Glomerular endothelial cell (primary cell): ENCODE data around the gene SV2B. TPM values are rescaled to one million over a fixed set of nuclear protein-coding genes. Genes with fewer than 3 reads are reported as not detected.

Experiments used
- DNase-seq: peaks from one replicate; pipeline ENCODE4 v3.0.0-alpha.2; 2011; ENCODE audit warnings: low read depth, low spot score; ENCODE audit errors: extremely low read depth
- total RNA-seq: library from RNA; depleted of rRNA; stranded (reverse); fragments of >200 nt; gene quantifications from 2 replicates; pipeline ENCODE4 v1.2.3, GENCODE V29; 2015

SV2B gene
- total RNA-seq, 1 donor from 2014 or later: 28.6 TPM

DNA sequence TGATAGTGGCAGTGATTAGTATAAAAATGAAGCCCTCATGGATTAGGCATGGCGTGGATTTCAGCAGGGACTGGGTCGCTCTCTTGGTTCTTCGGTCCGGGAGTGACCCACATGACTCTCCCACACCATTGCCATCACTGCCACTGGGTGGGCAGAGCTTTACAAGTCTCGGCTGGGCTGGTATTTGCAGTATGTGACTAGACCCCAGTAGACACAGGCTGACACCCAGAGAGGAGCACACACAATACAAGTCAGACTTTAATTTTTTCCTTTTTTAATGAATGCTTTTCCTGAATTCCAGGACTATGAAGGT, 1.5 kb downstream of the SV2B start:
- DNase-seq: no peak

DNA sequence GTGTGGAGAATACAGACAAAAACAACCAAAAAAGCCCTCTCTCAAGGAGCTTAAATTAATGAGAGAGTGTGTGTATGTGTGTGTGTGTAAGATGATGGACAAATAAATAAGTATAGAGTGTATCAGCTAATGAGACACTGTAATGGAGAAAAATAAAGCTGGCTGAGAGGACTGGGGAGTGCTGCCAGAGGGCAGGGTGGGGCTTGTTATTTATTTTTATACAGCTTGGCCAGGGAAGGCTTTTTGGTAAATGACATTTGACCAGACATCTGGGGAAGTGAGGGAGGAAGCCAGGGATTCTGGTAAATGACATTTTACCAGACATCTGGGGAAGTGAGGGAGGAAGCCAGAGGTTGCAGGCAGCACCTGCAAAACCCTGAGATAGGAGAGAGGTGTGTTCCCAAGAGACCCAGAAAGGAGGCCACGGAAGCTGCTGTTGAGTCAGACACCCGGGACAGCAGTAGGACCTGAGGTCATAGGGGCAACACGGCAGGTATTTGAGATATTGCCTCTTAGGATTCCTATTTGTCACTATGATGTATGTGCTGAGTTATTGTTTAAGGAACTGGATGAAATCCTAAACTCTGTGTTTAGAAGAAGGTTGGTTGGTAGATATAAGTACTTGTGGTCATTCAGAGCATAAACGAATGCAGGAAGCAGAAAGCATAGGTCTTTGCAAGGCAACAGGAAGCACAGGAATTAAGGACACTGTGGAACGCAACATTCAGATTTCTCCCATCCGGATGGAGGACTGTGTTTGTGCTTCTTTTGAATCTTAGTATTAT, 2.7 kb downstream of the SV2B start:
- no peak for DNase-seq

DNA sequence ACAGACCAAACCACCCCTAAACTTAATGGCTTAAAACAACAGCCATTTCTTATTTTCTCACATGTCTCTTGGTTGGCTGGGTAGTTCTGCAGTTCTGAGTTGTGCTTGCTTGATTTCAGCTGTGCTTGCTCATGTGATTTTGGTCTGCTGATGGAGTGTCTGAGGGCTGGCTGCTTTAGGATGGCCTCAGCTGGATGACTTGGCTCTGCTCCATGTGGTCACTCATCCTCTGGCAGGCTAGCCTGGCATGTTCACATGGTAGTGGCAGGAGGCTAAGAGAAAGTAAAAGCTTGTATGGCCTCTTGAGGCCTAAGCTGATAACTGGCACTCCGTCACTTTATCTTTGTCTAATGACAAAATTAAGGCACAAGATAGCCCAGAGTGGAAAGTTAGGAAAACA, 4.1 kb downstream of the SV2B start:
- no peak for DNase-seq

DNA sequence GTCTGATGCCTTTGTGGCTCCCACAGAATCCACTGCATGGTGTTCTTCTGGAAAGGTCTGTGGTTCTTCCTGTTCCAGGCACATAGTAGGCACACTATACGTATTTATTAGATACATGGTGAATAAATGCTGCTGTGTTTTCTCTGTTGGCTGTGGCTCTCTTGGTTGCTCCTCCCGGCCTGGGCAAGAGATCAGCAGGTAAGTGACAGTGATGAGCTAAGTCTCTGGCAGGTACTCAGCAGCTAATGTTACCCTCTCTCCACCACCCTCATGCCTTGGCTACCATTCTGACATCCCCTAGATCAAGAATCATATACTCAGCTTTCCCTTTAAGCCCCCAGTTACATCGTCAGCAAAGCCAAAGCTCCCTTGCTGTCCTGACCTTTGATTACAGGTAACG, 8.4 kb downstream of the SV2B start:
- DNase-seq: no peak

DNA sequence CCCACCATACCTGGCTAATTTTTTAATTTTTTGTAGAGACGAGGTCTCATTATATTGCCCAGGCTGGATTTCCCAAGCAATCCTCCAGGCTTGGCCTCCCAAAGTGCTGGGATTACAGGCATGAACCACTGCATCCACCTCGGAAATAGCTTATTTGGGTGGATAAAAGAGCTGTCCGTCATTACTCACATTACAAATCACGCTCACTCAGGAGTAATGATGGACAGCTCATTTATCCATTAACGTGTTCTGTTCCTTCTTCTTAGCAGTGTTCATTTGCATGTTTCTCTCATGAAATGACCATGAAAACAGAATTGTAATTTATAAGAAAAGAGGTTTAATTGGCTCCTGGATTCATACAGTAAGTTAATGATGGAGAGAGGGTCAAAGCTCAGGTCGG, 9.8 kb downstream of the SV2B start:
- no peak for DNase-seq

DNA sequence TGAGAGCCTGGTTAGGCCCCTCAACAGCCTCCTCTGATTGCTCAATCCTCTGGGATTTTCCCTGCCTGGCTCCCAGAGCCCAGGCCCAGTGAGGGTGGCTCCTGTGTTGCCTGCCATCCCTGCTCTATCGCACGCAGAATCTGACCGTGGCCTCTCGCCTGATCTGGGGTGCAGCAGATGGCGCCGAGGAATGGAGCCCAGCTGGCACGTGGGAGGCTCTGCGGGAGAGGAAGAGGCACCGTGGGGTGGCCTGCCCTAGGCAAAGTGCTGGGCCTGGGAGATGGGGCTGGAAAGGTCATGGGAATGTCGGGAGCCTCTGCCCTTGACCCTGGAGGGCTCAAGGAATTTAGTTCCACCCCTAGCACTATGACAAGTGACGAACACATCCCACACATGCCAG, 10.3 kb downstream of the SV2B start:
- DNase-seq: no peak

DNA sequence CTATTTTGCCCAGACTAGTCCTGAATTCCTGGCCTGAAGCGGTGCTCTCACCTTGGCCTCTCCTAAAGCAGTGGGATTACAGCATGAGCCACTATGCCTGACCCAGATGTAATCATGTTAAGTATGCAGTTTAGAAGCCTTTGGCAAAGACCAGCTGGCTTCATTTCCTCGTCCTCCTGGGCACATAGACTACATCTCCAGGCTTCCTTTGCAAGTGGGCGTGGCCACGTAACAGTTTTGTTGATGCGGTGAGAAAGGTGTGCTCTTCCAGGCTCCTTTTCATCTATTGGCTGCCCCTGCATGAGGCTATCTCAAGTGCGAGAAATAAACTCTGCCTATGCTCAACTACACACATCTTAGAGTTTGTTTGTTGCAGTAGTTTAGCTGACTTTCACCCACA, 13.0 kb downstream of the SV2B start:
- DNase-seq: no peak

DNA sequence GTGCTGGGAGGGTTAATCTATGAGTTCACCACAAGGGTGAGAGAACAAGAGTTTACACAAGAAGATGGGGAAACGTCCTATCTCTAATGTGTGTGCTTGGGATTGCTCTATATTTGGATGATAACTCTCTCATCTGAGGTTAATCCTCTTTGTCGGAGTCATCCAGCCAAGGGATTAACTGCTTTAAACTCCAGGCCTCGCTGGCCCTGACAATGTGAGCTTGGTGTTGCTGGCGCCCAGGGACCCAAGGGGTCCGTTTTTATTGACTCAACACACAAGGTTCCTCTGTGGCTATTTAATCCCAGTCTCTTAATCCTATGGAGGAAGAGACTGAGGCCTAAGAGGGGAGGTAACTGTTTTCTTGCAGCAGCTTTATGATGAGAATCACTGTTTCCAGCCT, 14.2 kb downstream of the SV2B start:
- no peak for DNase-seq

DNA sequence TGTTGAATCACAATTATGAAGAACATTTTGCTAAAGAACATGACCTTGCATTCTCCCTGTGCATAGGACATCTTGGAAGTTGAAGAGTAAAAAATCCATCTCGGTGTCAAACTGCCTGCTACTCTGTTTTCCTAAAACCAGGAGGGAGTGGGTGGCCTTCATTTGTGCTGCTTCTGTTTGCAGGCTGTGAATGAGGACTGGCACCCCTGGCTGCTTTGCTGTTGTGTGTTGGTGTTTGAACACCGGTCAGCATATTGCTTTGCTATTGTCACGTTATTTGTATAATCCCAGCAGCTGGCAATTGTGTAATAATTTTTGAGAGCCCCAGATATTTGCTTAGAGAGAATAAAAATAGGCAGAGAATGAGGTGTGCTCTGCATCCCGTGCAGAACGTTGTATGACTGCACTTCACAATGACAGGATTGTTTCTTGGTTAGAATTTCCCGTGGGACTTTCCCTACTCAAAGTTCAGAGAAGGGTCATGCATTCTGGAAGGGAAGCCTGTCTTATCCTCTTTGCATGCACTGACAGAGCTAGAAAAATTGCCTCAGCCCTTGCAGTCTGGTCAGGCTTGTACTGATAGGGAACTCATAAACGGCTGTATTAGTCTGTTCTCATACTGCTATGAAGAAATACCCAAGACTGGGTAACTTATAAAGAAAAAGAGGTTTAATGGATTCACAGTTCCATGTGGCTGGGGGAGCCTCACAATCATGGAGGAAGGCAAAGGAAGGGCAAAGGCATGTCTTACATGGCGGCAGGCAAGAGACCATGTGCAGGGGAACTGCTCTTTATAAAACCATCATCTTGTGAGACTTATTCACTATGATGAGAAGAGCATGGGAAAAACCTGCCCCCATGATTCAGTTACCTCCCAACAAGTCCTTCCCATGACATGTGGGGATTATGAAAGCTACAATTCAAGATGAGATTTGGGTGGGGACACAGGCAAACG, 16.3 kb downstream of the SV2B start:
- no peak for DNase-seq

DNA sequence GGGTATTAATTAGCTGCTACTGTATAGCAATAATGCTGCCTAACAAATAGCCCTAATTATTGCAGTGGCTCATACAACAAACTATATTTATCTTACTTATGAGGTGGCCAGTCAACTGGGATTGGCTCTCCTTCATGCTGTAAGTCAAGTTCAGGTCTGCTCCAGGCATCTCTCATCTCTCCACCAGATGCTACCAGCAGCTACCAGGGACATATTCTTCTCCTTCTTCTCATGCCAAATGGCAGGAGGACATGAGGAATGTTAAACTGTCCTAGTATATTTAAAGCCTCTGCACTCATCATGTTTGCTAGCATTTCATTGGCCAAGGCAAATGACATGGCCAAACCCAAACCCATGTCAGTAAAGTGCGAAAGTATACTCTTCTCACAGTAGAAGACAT, 17.3 kb downstream of the SV2B start:
- DNase-seq: no peak

DNA sequence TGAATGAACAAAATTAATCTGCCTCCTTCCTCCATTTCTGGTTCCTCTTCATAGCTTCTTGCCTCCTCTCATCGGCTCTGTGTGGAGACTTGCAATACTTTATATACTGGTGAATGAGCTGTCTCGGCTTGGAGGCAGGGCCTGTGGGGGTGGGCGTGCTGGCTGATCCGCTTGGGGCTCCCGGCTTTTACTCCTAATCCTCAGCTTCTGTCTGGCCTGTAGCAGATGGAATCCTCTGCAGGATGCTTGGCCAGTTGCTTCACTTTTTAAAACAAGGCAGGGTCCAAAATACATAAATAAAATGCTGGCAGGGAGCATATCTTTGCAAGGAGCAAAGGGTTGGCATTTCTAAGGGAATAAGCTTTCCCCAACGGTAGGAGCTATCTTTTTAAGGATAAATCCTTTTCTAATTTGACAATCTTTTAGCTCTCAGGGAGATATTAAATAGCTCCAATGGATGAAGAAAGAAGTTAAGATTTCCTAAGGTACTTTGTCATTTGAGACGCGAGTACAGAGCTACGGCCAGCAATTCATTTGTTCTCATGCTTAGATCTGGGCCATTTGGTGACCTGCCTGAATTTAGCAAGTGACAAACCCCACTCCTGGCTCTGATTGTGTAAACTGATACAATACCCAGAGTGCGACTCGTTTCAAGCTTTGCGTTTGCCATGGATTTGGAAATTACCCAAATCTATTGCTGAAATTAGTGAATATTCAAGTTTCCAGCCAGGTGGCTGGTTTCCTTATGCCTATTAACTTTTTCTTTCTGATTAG, 18.9 kb downstream of the SV2B start:
- no peak for DNase-seq

DNA sequence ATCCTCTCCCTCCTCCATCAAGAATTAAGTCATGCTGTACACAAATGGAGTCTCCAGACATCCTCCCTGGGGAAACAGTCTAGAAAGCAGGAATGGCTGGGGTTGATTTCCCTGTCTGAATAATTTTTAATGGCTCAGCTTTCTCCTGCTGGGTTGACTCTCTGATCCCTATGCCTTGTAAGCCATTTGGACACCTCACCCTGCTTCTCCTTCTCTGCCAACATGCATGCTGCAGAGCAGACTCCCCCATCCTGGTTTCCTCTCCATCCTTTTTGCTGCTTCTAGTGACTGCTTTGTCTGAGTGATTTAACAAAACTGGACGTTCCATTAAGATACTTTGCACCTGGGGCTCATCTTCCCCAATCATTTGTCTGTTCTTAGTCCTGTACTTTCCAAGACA, 22.2 kb downstream of the SV2B start:
- DNase-seq: no peak

DNA sequence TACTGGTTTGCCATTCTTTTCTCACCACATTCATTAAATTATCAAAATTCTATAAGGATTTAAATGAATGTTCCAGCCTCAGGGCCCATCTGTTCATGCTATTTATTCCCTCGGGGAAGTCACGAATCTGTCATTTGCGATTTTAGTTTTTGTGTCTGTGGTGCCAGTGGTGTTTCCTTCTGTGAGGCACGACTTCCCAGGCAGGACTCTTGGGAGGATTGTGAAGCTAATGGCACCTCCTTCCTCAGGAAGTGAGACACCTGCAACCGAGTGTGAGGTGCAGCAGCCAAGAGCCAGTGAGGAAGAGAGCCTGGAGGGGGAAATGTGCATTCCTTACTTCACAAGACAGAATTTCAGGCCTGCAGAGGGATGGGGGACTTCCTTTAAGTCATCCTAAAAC, 24.1 kb downstream of the SV2B start:
- DNase-seq: no peak

DNA sequence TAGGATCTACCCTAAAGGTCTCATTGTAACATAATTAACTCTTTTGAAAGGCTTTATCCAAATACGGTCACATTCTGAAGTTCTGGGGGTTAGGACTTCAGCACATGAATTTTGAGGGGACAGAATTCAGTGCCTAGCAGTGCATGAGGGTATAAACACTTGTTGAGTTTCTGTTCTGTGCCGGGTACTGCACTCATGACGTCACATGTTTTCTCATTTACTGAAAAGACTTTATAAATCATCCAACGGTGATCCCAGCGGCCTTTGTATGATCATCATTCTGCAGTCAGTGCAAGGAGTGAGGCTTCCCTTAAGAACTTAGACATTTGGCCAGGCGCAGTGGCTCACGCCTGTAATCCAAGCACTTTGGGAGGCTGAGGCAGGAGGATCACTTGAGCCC, 25.1 kb downstream of the SV2B start:
- no peak for DNase-seq

DNA sequence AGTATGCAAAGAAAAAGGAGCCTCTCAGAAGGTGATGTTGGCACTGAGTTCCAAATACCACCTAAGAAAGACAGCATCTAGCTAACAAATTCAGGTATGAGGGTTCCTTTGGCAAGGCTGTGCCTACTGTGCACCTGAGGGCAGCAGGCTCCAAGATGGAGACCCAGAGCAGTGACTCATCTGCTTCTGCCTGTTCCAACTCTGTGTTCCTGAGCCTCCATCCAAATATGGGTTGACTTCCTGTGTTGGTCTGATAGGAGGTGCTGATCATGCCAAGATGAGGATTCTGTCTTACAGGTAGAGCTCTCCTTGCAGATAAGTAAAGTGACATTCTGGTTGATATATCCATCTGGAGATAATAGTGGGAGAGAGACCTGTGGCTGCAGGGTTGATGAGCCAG, 26.0 kb downstream of the SV2B start:
- no peak for DNase-seq

DNA sequence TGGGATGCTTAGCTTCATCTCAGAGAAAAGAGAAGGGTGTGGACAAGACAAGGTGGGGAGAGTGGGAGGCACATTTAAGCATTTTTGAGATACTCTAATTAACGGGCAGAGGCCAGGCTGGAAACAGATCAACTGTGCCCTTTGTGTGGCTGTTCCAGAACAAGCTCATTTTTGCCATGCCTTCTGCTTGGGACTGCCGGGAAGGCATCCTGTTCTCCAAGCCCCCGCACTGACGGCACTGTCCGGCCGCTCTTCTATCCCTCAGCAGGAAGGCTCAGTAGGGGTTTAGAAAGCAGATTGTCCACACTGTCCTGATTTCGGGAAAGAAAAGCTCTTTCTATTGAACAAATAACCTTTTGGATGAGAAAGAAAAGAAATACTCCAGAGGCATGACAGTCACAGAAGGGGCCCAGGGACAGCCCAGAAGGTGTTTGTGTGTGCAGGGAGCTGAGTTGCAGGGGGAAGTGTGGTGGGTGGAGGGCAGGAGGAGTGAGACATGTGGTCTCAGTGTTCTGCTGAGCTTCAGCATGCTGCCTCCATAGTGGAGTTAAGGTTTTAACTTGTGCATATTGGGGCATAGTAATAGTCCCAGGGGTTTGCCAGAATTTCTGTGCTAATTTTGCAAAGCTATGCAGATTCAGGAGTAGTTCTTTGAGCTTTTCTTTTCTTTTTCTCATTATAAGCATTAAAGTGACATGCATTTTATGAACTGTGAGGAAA, 27.3 kb downstream of the SV2B start:
- no peak for DNase-seq

DNA sequence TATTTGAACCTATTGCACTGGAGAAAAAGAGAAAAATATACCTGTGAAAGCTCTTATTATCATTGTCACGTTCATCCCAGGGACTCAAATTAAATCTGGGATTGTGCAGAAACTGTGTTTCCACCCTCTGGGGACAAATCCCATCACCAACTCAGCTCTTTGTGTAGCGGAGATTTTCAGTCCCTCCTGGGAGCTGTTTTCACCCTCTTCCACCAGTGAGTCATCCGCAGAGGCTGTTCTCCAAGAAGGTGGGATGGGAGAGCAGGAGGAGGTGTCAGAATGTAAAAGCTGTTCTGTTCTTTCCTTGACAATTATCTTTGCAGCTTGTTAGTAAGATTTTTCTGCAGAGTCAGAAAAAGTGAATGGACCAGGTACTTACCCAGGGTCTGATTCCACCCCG, 28.0 kb downstream of the SV2B start:
- DNase-seq: no peak

DNA sequence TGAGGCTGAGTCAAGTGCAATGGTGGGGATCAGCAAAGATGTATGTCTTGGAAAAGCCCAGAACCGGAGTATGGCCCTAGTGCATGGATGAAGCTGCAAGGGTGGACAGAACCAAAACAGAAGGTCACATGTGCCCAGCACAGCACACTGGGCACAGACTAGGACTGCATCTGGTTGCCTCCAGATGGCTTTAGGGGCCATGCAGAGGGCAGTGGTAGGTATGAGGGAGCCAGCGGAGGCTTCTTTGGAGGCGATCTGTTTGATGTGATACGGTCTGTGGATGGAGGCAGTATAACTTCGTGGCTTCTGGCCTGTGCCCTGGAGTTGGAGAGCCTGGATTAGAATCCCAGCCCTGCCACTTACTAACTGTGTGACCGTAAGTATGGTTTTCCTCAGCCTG, 29.4 kb downstream of the SV2B start:
- DNase-seq: no peak

DNA sequence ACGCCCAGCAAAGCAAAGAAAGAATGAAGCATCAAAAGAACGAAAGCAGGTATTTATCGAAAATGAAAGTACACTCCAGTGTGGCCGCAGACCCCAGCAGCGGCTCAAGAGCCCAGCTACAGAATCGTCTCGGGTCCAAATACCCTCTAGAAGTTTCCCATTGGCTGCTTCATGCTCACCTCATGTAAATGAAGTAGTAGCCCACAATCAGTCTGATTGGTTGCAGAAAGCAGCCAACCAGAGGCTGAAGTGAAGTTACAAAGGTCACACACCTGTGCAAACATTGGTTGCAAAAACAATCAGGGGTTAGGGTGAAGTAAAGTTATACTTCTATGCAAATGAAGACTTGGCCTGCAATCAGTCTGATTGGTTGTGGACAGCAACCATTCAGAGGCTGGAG, 32.0 kb downstream of the SV2B start:
- no peak for DNase-seq

DNA sequence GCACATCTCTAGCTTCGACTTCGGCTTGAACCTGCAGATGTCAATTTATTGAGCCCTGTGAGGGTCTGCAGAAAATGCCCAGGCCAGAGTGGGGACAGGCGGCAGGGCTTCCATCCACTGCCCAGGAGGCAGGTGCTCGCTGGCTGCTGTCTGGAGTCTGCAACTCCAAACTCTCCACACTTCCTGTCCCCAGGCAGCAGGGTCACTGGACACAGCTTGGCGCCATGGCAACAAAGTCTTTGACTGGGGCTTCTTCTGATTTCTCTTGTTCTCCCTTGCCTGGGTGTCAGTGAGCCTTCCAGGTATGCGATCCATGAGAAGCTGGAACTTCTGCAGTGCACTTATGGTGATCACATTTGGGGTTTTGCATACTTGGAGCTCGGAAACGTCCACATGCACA, 33.5 kb downstream of the SV2B start:
- DNase-seq: no peak
